Thyroid gland (tissue), 4 donors: Measurements from ENCODE around the gene CFAP97D1.

Experiments used
- CTCF ChIP-seq, 6 experiments: fragments of 200-600 bp in 3 of 6; fragments of 450-650 bp in 3 of 6; sonication (generic) in 3 of 6; IDR thresholded peaks; one replicate each; pipeline ENCODE4 v1.5.1; 2016 to 2019; ENCODE audit warnings: antibody characterized with exemption in 6 of 6, mild to moderate bottlenecking in 2 of 6, inconsistent platforms in 1 of 6, moderate library complexity in 1 of 6
- POLR2A ChIP-seq, 2 donors: fragments of 450-650 bp; IDR thresholded peaks; one replicate each; pipeline ENCODE4 v1.6.1; 2017; ENCODE audit warnings: antibody characterized with exemption in 2 of 2, mild to moderate bottlenecking in 2 of 2, moderate library complexity in 1 of 2

- TF ChIP-seq POLR2A (IDR thresholded peaks at IDR 0.05), result no peak
- TF ChIP-seq CTCF (IDR thresholded peaks at IDR 0.05), result no peak
Observed at GRCh38 chr17:43757171-43757660, 23.0 kb upstream of the CFAP97D1 start.
